ENCODE data around the gene ATP2B3.

GRCh38 chrX:153626863-153627674 is 109.6 kb downstream of the ATP2B3 start:
- TF ChIP-seq, protein P1, sequence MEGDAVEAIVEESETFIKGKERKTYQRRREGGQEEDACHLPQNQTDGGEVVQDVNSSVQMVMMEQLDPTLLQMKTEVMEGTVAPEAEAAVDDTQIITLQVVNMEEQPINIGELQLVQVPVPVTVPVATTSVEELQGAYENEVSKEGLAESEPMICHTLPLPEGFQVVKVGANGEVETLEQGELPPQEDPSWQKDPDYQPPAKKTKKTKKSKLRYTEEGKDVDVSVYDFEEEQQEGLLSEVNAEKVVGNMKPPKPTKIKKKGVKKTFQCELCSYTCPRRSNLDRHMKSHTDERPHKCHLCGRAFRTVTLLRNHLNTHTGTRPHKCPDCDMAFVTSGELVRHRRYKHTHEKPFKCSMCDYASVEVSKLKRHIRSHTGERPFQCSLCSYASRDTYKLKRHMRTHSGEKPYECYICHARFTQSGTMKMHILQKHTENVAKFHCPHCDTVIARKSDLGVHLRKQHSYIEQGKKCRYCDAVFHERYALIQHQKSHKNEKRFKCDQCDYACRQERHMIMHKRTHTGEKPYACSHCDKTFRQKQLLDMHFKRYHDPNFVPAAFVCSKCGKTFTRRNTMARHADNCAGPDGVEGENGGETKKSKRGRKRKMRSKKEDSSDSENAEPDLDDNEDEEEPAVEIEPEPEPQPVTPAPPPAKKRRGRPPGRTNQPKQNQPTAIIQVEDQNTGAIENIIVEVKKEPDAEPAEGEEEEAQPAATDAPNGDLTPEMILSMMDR (IDR thresholded peaks at IDR 0.05), result no peak
- TF ChIP-seq TCF7L2 (IDR thresholded peaks at IDR 0.05; ENCODE audit: low read depth, low read length), result no peak
- no peak for TF ChIP-seq POLR2AphosphoS5 (IDR thresholded peaks at IDR 0.05; ENCODE audit: low read depth, low read length)
- TF ChIP-seq REST (IDR thresholded peaks at IDR 0.05; ENCODE audit: insufficient read depth in 1 of 2, low read depth in 2 of 2, low read length in 1 of 2), result no peak
- no peak for TF ChIP-seq SIN3A (IDR thresholded peaks at IDR 0.05; ENCODE audit: borderline replicate concordance, insufficient read depth, low read depth, low read length)

All from Panc1 (cell line).